Measurements from ENCODE around the gene CROCC2. TPM values are rescaled to one million over a fixed set of nuclear protein-coding genes. Genes with fewer than 3 reads are reported as not detected.

The CROCC2 gene
- total RNA-seq, 1 donor from 2014 or later: 3.4 TPM

DNA sequence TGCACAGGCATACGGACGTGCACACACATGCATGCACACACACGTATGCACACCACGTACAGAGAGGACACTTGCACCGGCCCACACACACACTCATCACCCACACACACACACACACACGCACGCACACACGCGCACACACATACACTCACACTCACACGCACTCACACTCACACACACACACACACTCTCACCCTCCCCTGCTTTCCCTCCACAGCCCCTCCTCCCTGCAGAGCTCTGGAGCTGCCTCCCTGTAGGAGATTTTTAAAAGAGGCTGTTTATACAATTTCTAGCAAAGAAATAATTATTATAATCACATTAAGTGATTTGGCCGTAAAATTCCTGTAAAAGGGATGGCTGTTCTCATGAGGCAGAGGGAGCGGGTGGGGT is 55.8 kb downstream of the CROCC2 start:
- Histone ChIP-seq H3K27ac (no peak overlapping the region), H3K36me3 (no peaks in the 10 kb centered on the region), H3K9me3 (no peaks in the 10 kb centered on the region), H3K4me1 (peaks cover 36% of the 10 kb centered on the region), H3K27me3 (ENCODE audit: low read depth) (no peaks in the 10 kb centered on the region), H3K4me3 (no peak overlapping the region)
- DNase-seq (no peak), ATAC-seq (no peak)
- TF ChIP-seq CTCF (IDR thresholded peaks at IDR 0.05): no peak
- intact Hi-C loops (cut with DNase I): no loop called here

- intact Hi-C loops (cut with DNase I): no loop called here
- DNase-seq (peak; percentile 61), ATAC-seq (peak in 1 of 2 donors; percentile 23)
- Histone ChIP-seq H3K9me3 (no peaks in the 10 kb centered on the region), H3K4me3 (no peak overlapping the region), H3K27me3 (ENCODE audit: low read depth) (no peaks in the 10 kb centered on the region), H3K36me3 (no peaks in the 10 kb centered on the region), H3K27ac (peak overlapping the region; percentile 60), H3K4me1 (peaks cover 36% of the 10 kb centered on the region)
- no peak for TF ChIP-seq CTCF (IDR thresholded peaks at IDR 0.05)
Observed at GRCh38 chr2:240962300-240963064, 56.3 kb downstream of the CROCC2 start.

- DNase-seq: peak; percentile 41
- no peaks in the 10 kb centered on the region for H3K27me3 ChIP-seq (ENCODE audit: low read depth)
- no peaks in the 10 kb centered on the region for H3K36me3 ChIP-seq
- no peaks in the 10 kb centered on the region for H3K9me3 ChIP-seq
- TF ChIP-seq CTCF (IDR thresholded peaks at IDR 0.05): no peak
- peak overlapping the region; percentile 60 for H3K27ac ChIP-seq
- intact Hi-C loops (cut with DNase I): no loop called here
- no peak for ATAC-seq
- peaks cover 36% of the 10 kb centered on the region for H3K4me1 ChIP-seq
- no peak overlapping the region for H3K4me3 ChIP-seq
Observed at GRCh38 chr2:240963065-240963867, 57.1 kb downstream of the CROCC2 start.

DNA sequence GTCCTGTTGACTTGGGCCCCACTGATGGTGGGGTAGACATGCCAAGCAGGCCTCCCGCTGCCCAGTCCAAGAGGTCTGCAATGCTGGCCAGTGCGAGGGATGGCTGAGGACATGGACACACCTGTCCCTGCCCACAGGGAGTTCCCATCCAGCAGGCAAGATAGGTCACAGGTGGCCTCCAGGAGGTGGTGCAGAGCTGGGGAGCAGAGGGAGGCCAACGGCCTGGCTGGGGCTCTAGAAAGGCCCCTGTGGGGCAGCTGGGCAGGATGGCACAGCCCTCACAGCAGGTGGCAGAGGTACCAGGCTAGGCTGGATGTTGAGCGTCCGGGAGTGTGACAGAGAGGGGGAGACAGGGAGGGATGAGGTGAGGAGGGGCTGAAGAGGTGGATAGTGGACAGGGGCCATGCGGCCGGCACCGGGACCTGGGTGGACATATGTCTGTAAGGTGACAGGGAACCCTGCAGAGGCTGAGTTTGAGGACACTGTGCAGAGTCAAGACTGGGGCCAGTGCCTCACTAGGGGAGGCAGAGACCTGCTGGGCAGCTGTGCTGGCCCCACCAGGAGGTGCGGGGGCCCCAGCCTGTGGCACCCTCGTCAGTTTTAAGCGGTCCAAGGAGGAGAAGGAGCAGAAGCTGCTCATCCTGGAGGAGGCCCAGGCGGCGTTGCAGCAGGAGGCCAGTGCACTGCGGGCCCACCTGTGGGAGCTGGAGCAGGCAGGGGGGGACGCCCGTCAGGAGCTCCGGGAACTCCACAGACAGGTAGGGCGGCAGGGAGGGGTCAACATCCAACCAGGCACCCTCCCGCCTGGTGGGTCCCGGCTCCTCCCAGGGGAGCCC is 58.0 kb downstream of the CROCC2 start:
- intact Hi-C loops (cut with DNase I): no loop called here
- no peak for TF ChIP-seq CTCF (IDR thresholded peaks at IDR 0.05)
- H3K27ac ChIP-seq: no peak overlapping the region
- no peak overlapping the region for H3K4me3 ChIP-seq
- DNase-seq (peak; percentile 46), ATAC-seq (no peak)
- no peaks in the 10 kb centered on the region for H3K9me3 ChIP-seq
- H3K27me3 ChIP-seq (ENCODE audit: low read depth): no peaks in the 10 kb centered on the region
- H3K4me1 ChIP-seq: peaks cover 36% of the 10 kb centered on the region
- no peaks in the 10 kb centered on the region for H3K36me3 ChIP-seq

DNA sequence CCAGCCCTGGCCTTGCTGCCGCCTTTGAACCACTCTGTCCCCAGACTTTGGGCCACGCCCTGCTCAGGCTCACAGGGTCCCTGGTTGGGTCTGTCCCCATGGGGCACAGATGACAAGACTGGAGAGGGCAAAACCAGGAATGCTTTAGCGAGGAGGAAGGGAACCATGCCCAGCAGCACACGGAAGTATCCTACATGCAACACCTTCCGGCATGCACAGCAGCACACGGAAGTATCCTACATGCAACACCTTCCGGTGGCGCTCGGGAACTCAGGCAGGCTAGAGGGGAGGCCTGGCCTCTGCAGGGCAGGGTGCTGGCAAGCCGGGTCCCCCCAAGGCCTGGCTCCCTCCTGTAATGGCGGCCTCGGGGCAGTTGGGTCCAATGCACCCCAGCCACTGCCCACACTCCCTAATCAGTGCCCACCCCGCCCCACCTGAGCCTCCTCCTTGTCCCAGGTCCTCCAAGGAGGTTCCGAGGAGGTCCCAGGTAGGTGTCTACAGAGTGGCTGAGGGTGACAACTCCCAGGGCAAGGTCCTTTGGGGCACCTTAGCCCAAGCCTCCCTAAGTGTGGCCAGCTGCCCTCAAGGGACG is 58.7 kb downstream of the CROCC2 start:
- no peak for TF ChIP-seq CTCF (IDR thresholded peaks at IDR 0.05)
- peak overlapping the region; percentile 36 for H3K27ac ChIP-seq
- DNase-seq: peak; percentile 46

More for the DNA sequence above, 58.7 kb downstream of the CROCC2 start:
- Histone ChIP-seq H3K36me3 (no peaks in the 10 kb centered on the region), H3K4me1 (peaks cover 33% of the 10 kb centered on the region), H3K27me3 (ENCODE audit: low read depth) (no peaks in the 10 kb centered on the region), H3K4me3 (no peak overlapping the region), H3K9me3 (no peaks in the 10 kb centered on the region)
- no peak for ATAC-seq
- intact Hi-C loops (cut with DNase I): no loop called here

Measured in lower lobe of right lung (tissue), 2 donors.